Lower leg skin (tissue), 4 donors: ENCODE data around the gene PCSK6. TPM values are rescaled to one million over a fixed set of nuclear protein-coding genes. Genes with fewer than 3 reads are reported as not detected.
"Not testable (repeated sequence)": the region's sequence is repeated elsewhere in the genome, so short reads cannot be mapped to it uniquely, and the experiment has no call there.

ENCODE experiments used
- DNase-seq, 2 donors: peaks; one replicate each; pipeline ENCODE4 v3.0.0-alpha.2; 2019; ENCODE audit warnings: low spot score in 2 of 2
- H3K4me3 ChIP-seq: fragments of 200-600 bp; sonication (generic); 2 replicates; pipeline ENCODE4 v1.5.1; 2017; ENCODE audit warnings: mild to moderate bottlenecking, low read depth; ENCODE audit not compliant: poor library complexity, severe bottlenecking
- CTCF ChIP-seq, 3 donors: fragments of 450-650 bp; IDR thresholded peaks; one replicate each; pipeline ENCODE4 v1.5.1; 2016; ENCODE audit warnings: antibody characterized with exemption in 3 of 3, mild to moderate bottlenecking in 3 of 3, moderate library complexity in 2 of 3
- POLR2A ChIP-seq, 2 donors: fragments of 450-650 bp; IDR thresholded peaks; one replicate each; pipeline ENCODE4 v1.6.1; 2016 to 2017; ENCODE audit warnings: antibody characterized with exemption in 2 of 2, mild to moderate bottlenecking in 1 of 2, moderate library complexity in 1 of 2
- WGBS, 2 donors: methylation state at CpG; one replicate each; pipeline ENCODE4 v1.1.5; 2018; 5-methylcytosine and 5-hydroxymethylcytosine counted together
- intact Hi-C: fragments of 100-400 bp; cut with DNase I; formaldehyde crosslinking; loops from one replicate; pipeline ENCODE4 v1.15.0; 2023; ENCODE audit warnings: low total_unique reads
- total RNA-seq, 4 donors: library from RNA; depleted of rRNA; stranded (reverse); fragments of >200 nt; gene quantifications; one replicate each; pipeline ENCODE4 v1.1.0, GENCODE V29; 2016

PCSK6 gene
- total RNA-seq, 4 donors from 2014 or later = 20.1 to 45.4 (median 30.4) TPM

- DNase-seq = peak in 1 of 2 donors; percentile 32
- TF ChIP-seq POLR2A (IDR thresholded peaks at IDR 0.05) (no peak), CTCF (IDR thresholded peaks at IDR 0.05) (no peak)
- no peak overlapping the region for H3K4me3 ChIP-seq
- intact Hi-C loops = no loop called here
- 81 to 84% methylated on average over 5 of the region's 5 CpGs for WGBS, 2 donors
These were observed 82.1 kb downstream of the PCSK6 start for GRCh38 chr15:101407439-101407838.

- intact Hi-C loops = no loop called here
- TF ChIP-seq CTCF (IDR thresholded peaks at IDR 0.05) (no peak), POLR2A (IDR thresholded peaks at IDR 0.05) (no peak)
- DNase-seq = peak in 1 of 2 donors; percentile 81
- WGBS, 2 donors = 84 to 90% methylated on average over 20 of the region's 20 CpGs
- no peak overlapping the region for H3K4me3 ChIP-seq
These were observed 82.8 kb downstream of the PCSK6 start for GRCh38 chr15:101406526-101407195.

GRCh38 chr15:101406036-101406435, 83.5 kb downstream of the PCSK6 start:
- TF ChIP-seq CTCF (IDR thresholded peaks at IDR 0.05) (no peak), POLR2A (IDR thresholded peaks at IDR 0.05) (no peak)
- DNase-seq = peak in 1 of 2 donors; percentile 80
- no peak overlapping the region for H3K4me3 ChIP-seq
- WGBS, 2 donors = 72 to 73% methylated on average over 12 of the region's 12 CpGs
- intact Hi-C loops = no loop called here

DNA sequence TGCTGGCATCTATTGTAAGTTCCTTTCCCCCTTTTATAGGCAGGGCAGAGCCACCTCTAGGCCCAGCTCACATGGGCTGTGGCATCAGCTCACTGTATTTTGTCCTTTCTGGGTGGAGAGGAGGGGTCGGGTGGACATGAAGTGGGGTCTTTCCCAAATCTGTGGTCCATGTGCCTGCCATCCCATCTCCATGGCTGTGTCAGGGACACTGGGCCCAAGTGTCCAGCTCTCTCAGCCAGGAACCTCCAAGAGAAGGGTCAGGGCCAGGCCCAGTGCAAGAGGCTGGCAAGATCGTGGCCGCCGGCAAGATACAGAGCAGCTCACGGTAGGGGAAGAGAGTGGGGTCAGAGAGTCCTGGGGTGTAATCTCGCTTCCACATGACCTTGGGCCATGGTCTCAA, 85.3 kb downstream of the PCSK6 start:
- TF ChIP-seq POLR2A (IDR thresholded peaks at IDR 0.05) (no peak), CTCF (IDR thresholded peaks at IDR 0.05) (no peak)
- intact Hi-C loops = no loop called here
- WGBS, 2 donors = 96 to 97% methylated on average over 6 of the region's 6 CpGs
- no peak overlapping the region for H3K4me3 ChIP-seq
- DNase-seq = peak in 1 of 2 donors; percentile 70

GRCh38 chr15:101402883-101403282, 86.6 kb downstream of the PCSK6 start:
- intact Hi-C loops, H3K4me3 ChIP-seq, DNase-seq: not testable (repeated sequence)
- WGBS, 2 donors = 83 to 100% methylated on average over 1 of the region's 4 CpGs

GRCh38 chr15:101401286-101401685, 88.2 kb downstream of the PCSK6 start:
- no peak overlapping the region for H3K4me3 ChIP-seq
- intact Hi-C loops = no loop called here
- TF ChIP-seq CTCF (IDR thresholded peaks at IDR 0.05) (no peak), POLR2A (IDR thresholded peaks at IDR 0.05) (no peak)
- 86 to 97% methylated on average over 8 of the region's 8 CpGs for WGBS, 2 donors
- DNase-seq = peak in 1 of 2 donors; percentile 43
